Smooth muscle cell of the brain vasculature (primary cell): ENCODE results near the gene HYDIN.
"Not testable (repeated sequence)": the region's sequence is repeated elsewhere in the genome, so short reads cannot be mapped to it uniquely, and the experiment has no call there.

ENCODE experiments used
- DNase-seq: peaks from one replicate; pipeline ENCODE4 v3.0.0-alpha.2; 2012; ENCODE audit warnings: low read depth, low spot score

HYDIN gene

DNA sequence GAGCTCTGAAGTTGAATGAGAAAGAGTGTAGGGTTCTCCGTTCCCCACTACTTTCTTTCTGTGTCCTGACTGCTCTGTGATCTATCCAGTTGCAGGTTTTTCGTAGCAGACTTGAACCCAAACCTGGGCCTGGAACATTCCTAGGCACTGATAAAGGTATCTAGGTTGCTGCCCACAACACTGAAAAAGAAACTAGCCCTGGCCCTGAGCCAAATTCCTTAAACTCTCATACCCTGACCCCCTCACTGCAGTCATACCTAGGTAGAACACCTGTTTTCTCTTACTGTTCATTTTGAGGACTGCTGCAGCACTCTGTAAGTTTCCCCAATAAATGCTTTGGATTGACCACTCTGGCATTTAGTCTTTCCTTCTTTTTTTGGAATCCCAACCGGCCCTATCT is 5.4 kb downstream of the HYDIN start:
- DNase-seq: no peak

DNA sequence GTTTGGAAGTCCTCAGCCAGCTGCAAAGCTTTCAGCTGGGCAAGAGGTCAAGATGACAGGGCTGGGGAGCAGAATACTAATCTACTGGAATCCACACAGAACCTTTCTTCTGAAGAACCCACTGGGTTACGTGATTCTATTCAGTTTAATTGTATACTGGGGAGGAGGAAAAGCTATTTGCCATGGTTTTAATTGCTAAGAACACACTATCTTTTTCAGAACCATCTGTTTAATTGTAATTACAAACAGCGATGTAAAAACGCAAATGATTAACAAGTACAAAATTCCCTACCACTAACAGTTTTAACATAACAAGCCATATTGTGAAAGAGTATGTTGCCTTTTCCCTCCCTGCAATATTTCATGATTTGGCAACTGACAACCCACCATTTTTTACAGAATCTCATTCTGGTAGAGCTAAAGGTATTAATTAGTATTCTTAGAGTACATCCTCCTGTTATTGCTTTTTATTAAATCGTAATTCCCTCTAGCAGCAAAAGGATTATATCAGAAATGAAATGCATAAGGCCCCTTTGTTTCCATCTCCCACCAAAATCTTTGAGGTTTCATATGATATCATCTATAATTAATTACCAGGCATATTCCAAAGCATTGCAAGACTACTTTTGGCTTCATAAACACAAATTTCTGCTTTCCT is 12.1 kb downstream of the HYDIN start:
- DNase-seq: no peak

DNA sequence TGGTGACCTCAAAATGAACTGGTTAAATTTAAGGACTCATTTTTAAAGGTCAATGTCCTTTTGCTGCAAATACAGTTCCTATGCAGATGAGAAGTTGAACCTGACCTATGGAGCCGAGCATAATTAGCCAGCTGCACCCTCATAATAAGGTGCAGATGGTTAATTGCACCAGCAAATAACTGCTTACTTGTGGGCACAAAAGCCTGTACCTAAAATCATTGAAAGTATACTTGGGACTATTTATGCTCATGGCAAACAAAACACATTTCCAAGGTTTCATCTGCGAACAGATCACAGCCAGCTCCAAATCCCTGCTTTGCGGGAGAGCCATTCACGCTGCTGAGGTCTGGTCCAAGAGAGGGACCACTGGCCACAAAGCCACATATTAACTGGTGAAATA is 13.0 kb downstream of the HYDIN start:
- DNase-seq: no peak

DNA sequence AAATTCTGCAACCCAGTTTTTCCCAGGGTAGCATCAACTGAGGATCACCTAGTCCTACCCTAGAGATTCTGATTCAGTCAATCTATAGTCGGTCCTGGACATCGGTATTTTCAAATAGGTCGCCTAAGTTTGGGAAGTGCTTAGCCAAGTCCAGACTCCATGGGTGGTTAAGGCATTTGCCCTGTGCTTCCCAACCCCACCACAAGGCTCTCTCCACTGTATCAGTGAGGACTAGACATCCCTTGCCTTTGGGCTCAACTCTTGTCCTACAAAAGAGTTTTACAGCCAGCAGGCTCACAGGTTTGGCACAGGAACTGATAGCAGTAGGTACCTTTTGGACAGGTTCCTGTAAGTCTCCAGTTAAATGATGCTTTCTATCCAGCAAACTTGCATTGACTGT is 13.8 kb downstream of the HYDIN start:
- no peak for DNase-seq

DNA sequence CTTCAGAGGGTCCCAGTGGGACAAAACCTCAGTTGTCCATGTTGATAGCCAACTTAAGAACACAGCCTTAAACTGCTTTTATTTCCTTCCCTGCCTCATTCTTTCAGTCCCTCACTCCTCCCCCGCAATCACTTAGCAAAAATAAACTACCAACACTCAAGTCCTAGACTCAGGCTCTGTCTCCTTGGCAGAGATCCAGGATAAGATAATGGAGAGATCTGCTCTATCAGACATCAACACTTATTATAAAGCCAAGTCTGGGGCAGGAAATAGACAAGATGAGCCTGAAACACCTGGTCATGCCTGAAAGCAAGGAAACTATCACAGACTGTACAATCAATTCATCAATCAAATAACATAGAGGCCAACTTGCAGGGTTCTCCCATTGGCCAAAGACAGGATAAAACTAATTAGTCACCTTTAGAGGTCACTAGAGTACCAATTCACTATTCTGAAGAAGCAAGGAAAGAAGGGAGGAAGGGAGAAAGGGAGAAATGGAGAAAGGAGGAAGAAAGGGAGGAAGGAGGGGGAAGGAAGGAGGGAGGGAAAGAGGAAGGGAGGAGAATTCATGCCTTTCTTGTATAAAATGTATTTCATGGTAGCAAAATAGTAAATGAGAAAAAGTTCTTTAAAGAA is 15.7 kb downstream of the HYDIN start:
- DNase-seq: no peak

DNA sequence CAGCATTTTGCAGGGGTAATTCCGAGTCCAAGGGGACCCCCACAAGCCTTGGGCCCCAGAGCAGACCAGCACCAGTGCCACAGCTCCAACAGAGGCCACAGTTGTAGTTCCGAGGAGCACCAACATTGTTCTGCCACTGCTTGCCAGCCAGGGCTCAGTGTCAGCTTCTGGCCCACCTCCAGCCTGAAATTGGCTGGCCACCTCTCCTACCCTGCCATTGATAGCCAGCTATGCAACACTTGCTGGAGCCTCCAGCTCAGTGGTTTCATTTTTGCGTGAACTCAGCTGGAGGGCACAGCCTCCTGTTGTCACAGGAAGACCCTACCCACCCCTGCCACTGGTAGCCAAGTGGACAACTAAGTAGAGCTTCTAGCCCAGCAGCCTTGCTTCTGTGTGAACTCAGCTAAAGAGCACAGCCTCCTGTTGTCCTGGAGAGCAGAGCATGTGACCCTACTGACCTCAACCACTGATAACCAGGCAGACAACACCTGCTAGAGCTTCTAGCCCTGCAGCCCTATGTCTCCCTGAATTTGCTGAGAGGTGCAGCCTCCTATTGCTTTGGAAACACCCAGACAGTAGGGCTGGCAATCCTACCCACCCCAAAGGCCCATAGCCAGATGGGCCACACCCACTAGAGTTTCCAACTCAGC is 24.9 kb downstream of the HYDIN start:
- DNase-seq: no peak

DNA sequence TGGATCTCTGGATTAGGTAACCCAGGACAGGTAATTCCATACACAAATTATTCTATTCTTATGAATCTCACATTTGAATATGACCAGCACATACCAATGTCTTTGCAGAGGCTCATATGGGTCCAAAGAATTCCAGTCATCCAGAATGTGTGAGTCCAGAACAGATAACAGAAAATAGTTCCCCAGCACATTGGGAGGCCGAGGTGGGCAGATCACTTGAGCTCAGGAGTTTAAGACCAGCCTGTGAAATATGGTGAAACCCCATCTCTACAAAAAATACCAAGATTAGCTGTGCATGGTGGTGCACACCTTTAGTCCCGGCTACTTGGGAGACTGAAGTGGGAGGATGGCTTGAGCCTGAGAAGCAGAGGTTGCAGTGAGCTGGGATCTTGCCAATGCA is 26.9 kb downstream of the HYDIN start:
- DNase-seq: no peak

DNA sequence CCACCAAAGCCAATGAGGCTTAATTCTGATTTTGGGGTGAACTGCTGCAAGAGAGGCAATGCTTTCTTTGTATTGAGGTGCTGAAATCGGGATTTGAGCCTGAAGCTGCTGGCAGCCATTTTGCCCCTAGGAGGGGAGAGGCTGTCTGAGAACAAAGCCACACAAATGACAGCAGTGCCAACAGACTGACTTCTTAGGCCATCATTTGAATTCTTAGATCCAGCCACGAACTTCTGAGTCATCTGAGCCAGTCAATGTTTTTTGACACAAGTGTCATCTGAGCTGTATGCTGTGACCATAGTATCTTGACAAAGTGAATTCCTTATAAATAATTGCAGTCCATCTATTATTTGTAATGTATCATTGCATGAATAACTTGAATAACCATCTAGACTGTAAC is 29.0 kb downstream of the HYDIN start:
- DNase-seq: no peak

DNA sequence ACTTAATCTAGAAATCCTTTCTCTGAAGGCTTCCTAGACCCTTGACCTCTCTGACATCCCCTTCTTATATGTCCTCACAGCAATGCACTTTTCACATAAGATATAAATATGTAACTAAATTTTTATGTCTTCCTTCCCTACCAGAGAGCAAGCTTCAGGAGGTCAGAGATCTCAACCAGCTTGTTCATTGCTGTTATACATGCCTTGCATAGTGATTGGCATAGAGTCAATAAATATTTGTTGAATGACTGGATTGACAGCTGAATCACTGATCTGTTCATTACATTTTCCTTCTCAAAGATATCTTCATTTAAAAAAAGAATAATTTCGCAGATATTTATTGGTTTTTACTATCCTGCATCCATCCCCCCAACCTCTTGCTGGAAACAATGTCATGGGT is 29.5 kb downstream of the HYDIN start:
- no peak for DNase-seq

DNA sequence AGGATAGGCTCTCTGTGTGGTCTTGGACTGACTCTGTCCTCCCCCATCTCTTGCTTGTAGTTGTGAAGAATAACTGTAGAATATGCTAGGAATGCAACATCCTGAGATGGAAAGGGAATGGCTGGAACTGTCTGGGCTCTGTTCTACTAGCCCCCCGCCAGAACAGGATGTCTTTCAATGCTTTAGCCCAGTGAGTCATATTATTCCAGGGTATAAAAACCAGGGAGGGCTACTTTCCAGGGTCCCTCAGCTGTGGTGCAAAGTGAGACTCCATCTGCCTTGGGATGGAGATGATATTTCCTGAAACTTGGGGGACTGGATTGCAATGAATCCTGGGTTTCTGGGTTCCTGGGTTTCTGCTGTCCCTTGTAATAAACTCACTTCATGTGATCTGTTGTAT is 32.1 kb downstream of the HYDIN start:
- no peak for DNase-seq

DNA sequence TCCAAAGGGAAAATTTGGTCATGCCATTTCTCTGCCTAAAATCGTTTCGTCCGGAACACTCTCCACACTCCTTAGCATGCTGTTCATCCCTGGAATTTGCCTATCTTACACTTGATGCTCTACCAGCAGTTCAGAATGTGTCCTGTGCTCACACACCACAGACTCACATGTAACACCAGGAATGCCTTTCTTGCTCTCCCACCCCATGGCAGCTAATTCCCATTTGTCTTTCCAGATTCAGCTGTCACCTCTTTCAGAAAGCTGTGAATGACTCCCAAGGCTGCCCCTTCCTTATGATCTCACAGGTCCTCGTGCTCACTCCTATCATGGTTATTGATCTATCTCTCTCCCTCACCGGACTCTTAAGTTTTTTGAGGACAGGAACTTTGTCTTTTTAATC is 38.1 kb downstream of the HYDIN start:
- no peak for DNase-seq

DNA sequence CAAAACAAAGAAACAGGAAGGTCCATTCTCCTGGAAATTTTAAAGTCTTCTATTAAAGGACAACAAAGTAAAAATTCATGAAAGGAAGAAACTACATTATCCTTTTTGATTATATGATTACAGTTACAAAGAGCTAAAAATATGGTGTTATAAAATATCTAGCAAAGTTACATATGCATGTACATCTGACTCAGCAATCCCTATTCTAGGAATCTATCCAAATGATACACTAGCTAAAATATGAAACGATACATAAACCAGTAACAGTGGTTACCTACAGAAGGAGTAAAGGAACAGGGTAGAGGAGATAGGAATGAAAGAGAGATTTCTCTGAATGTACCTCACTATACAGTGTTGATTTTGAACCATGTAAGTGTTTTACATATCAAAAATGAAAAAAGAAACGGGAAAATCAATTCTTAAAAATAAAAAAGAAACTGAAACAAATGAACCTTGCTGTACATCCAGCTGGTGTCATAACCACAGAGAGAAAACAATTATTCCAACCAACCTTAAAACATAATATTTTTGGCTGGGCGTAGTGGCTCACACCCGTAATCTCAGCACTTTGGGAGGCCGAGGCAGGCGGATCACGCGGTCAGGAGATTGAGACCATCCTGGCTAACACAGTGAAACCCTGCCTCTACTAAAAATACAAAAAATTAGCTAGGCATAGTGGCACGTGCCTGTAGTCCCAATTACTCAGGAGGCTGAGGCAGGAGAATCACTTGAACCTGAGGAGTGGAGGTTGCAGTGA is 41.4 kb downstream of the HYDIN start:
- no peak for DNase-seq

DNA sequence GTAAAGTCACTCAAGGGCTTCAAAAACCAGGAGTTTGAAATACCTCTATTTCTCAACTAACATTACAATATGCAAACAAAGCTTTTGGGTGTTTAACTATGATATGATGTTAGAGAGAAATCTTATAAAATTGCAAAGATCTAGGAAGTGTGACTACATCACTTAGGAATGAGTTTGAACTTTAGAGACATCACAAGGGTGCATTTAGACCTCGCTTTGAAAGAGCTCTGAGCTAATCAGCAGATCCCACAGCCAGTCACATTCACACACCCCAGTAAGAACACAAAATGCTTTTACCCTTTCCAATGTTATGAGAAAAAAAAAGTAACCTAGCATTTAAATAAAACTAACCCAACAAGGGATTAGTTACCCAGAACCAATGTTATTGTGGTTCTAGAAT is 45.2 kb downstream of the HYDIN start:
- DNase-seq: no peak

DNA sequence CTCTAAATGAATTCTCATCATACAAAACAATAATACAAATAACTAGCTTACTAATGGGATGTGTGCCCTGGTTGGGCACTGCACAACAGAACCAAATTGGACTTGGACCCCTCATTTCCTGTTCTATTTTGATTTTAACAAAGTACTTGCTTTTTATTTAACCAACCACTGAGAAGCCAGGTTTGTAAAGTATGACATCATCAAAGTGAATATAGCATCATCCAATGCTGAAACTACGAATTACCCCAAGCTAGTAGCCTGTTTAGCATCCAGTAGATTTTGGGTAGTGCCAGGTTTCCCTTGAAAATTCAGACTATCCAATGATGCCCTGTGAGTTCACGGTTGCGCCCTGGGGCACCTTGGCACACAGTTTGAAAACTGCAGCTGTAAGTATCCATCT is 51.0 kb downstream of the HYDIN start:
- no peak for DNase-seq

DNA sequence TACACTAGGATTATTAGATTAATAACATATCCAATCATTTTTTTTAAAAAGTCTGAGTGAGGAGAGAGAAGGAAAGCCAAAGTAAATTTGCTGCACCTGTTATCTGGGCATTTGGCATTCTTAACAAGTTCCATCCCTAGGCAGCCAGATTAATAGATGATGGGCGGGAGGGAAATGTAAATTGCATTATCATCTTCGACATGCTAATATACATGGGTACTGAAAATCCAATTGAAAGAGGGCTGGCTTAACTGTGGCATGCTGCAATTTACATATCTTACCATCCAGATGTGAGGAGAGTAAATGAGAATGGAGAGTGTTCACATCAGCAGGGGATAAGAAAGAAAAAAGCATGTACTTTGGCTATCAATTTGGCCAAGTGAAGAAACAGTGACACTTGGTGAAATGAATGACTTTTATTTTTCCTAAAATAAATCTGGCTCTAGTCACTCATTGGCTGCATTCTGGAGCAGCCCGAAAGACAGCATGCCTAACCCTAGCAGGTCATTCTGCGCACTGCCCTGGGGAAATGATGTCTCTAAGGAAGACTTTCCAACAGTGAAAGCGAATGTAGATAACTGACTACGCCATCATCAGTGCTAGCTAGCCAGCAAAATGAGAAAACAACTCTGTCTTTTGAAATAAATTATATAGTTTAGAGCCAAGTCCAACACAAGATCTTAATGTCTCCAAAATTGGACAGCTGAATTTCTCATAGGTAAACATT is 57.9 kb downstream of the HYDIN start:
- no peak for DNase-seq

DNA sequence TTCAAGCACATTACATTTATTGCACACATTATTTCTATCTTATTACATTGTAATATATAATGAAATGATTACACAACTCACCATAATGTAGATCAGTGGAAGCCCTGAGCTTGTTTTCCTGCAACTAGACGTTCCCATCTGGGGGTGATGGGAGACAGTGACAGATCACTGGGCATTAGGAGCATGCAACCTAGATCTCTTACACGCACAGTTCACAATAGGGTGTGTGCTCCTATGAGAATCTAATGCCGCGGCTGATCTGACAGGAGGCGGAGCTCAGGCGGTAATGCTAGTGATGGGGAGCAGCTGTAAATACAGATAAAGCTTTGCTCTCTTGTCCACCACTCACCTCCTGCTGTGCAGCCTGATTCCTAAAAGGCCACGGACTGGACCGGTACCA is 69.5 kb downstream of the HYDIN start:
- not testable (repeated sequence) for DNase-seq

DNA sequence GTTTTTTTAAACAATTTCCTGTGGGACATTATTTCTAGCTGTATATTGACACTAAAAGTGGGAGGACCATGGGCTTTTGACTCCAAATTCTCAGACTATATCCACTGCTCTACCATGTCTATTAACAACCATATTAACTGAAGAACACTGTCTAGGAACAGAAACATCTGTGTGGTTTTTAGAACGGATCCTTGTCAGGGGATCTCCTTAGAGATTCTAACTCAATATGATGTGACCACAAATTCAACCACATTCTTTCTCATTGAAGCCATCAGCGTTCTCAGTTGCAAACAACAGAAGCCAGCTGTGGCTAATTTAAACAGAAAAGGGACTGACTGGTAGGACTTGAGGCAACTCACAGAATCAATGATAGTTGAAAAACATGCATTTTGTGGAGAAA is 73.2 kb downstream of the HYDIN start:
- not testable (repeated sequence) for DNase-seq

DNA sequence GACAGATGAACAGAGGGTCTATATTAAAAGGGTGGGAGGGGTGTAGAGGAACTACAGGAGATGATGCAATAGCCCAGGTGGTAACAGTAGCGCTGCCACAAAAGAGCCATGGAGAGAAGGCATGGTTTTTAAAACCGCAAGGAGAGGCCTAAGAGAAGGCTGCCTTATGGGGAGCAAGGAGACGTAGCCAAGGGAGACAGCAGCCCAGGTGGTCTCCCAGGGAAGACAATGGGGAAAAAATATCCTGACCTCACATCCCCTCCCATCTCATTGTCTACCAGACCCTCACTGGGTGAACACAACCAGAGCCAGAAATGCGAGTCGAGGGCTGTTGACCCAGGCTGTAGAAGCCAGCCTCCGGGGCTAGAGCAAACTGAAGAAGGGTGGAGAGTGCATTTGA is 77.2 kb downstream of the HYDIN start:
- not testable (repeated sequence) for DNase-seq

DNA sequence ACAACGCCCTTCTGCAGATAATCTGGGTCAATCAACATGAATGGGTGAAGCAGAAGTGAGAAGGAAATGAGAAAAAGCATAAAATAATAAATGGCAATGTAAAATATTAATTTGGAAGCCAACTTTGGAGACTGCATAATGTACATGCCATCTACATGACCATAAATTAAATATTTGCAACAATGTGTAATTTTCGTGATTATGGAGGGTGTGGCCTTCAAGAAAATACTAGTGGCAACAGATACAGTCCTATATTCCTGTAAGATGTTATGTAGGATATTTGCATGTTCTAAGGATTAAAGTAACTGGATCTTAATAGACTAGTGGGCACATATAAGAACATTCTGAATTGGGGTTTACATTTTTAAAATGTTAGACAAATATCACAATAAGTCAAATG is 78.9 kb downstream of the HYDIN start:
- not testable (repeated sequence) for DNase-seq

DNA sequence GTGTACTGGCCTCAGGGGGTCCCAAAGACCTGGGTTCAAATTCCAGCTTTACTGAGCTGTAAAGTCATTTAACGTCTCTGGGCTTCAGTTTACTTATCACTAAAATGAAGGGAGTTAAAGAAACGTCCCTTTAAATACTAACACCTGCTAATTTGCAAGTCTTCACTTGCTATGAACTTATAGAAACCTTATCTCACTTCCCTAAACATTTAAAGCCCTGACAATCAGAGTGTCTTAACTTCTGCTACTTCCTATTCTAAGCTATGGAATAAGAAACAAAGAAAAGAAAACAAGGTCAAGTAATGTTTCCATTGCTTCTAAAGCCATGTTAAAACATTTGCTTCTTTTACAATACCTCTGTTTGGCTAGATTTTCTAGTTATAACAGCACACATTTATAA is 87.3 kb downstream of the HYDIN start:
- DNase-seq: not testable (repeated sequence)

DNA sequence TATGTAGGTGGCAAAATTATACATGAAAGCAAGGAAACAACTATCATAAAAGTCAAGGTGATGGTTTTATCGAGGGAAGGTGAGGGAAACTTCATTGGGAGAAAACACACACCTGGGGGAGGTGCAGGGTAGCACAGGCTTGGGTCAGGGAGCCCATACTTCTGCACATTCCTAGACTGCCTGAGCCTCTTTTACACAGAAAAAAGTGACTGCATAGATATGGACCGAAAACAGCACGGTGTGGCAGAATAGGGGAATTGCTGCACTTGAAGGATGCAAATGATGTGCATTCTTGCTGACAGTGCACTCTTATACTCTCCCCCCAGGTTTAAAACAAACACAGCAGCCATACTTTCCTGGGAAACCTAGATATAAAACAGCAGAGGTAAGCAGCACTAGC is 120.0 kb downstream of the HYDIN start:
- not testable (repeated sequence) for DNase-seq
